ENCODE measurements around the gene MPV17L. TPM values are rescaled to one million over a fixed set of nuclear protein-coding genes. Genes with fewer than 3 reads are reported as not detected.

MPV17L gene
- total and polyA plus RNA-seq, 8 donors = 11.9 to 48.3 (median 27.3) TPM

DNA sequence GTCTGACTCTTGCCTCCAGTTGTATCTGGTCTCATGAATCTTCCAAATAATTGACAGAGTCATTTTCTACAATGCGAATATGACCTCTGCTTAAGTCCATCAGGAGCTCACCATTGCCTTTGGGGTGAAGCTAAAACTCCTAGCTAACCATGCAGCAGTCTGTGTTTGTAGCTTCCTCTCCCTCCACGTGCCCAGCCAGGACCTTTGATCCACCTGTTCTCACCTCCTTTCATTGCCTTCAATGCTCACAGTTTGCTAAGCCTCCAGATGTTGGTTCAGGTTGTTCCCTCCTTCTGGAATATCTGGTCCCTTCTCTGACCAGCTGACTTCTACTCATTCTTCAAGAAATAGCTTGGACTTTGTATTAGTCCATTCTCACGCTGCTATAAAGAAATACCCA, 61.8 kb downstream of the MPV17L start:
- peak overlapping the region in 1 of 4 donors; percentile 24 for H3K27ac ChIP-seq
- no peak overlapping the region for H3K4me3 ChIP-seq
- H3K36me3 ChIP-seq = no peaks in the 10 kb centered on the region
- H3K27me3 ChIP-seq = no peaks in the 10 kb centered on the region
- FAIRE-seq (no peak), ATAC-seq (no peak), DNase-seq (no peak)
- intact Hi-C loops (cut with DNase I) = no loop called here
- no peaks in the 10 kb centered on the region for H3K9me3 ChIP-seq
- TF ChIP-seq, protein P1, sequence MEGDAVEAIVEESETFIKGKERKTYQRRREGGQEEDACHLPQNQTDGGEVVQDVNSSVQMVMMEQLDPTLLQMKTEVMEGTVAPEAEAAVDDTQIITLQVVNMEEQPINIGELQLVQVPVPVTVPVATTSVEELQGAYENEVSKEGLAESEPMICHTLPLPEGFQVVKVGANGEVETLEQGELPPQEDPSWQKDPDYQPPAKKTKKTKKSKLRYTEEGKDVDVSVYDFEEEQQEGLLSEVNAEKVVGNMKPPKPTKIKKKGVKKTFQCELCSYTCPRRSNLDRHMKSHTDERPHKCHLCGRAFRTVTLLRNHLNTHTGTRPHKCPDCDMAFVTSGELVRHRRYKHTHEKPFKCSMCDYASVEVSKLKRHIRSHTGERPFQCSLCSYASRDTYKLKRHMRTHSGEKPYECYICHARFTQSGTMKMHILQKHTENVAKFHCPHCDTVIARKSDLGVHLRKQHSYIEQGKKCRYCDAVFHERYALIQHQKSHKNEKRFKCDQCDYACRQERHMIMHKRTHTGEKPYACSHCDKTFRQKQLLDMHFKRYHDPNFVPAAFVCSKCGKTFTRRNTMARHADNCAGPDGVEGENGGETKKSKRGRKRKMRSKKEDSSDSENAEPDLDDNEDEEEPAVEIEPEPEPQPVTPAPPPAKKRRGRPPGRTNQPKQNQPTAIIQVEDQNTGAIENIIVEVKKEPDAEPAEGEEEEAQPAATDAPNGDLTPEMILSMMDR (IDR thresholded peaks at IDR 0.05) = no peak
- peaks cover 10 to 20% (median 16%) of the 10 kb centered on the region in 3 donors for H3K4me1 ChIP-seq
- WGBS, 2 donors = 69 to 77% methylated on average over 3 of the region's 3 CpGs

DNA sequence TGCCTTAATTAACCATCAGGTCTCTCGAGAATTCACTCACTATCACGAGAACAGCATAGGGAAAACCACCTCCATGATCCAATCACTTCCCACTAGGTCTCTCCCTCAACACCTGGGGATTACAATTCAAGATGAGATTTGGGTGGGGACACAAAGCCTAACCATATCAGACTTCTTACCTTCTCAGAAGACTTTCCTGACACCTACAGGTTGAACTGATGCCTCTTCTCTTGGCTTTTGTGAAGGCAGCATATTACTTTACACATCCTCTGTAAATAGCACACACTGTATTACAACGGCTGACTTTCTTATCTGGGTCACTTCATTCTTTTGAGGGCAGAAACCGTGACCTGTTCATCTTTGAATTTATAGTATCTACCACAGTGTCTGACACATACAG, 62.4 kb downstream of the MPV17L start:
- H3K9me3 ChIP-seq = no peaks in the 10 kb centered on the region
- peaks cover 10 to 25% (median 22%) of the 10 kb centered on the region in 3 donors for H3K4me1 ChIP-seq
- intact Hi-C loops (cut with DNase I) = no loop called here
- ATAC-seq (no peak), DNase-seq (no peak), FAIRE-seq (no peak)
- no peaks in the 10 kb centered on the region for H3K27me3 ChIP-seq
- TF ChIP-seq, protein P1 (IDR thresholded peaks at IDR 0.05) = no peak
- no peaks in the 10 kb centered on the region for H3K36me3 ChIP-seq
- 52 to 59% methylated on average over 4 of the region's 4 CpGs for WGBS, 2 donors
- H3K4me3 ChIP-seq = no peak overlapping the region
- no peak overlapping the region for H3K27ac ChIP-seq

DNA sequence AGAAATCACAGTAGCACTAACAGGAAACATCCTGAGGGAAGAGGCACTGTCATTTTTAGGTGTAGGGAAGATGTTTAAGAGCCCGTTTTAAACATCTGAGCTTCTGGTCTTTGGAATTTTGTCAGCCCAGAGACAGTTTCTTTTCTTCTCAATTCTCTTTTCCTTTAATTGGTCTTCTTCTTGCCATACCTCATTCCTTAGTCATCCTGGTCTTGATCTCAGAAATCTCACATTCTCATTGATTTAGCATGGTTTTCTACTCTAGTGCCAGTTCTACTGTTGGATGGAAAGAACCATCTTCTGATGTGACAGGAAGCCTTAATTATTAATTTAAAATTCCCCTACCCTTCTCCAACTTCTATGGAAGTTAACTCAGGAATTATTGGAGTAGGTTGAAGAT, 64.2 kb downstream of the MPV17L start:
- TF ChIP-seq, protein P1 (IDR thresholded peaks at IDR 0.05) = no peak
- H3K27ac ChIP-seq = no peak overlapping the region
- H3K4me1 ChIP-seq = peaks cover 10 to 26% (median 21%) of the 10 kb centered on the region in 3 donors
- no peaks in the 10 kb centered on the region for H3K36me3 ChIP-seq
- intact Hi-C loops (cut with DNase I) = no loop called here
- DNase-seq = no peak
- H3K27me3 ChIP-seq = no peaks in the 10 kb centered on the region
- WGBS, 2 donors = 93 to 96% methylated on average over 1 of the region's 1 CpG
- ATAC-seq = no peak
- no peak overlapping the region for H3K4me3 ChIP-seq
- no peaks in the 10 kb centered on the region for H3K9me3 ChIP-seq
- no peak for FAIRE-seq

DNA sequence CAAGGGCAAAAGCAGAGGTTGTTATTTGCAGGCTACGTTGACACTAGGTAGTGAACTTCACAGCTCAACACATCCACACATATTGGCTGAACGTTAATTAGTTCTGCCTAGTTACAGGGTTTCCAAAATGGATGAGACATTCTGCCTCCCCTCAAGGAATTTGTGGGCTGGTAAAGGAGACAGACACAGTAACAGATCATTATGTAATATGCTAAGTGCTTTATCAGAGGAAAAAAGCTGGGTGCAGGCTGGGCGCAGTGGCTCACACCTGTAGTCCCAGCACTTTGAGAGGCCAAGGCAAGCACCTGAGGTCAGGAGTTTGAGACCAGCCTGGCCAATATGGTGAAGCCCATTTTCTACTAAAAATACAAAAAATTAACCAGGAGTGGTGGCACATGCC, 65.0 kb downstream of the MPV17L start:
- FAIRE-seq = no peak
- H3K27ac ChIP-seq = no peak overlapping the region
- TF ChIP-seq, protein P1 (IDR thresholded peaks at IDR 0.05) = no peak
- no peak for DNase-seq
- no peaks in the 10 kb centered on the region for H3K9me3 ChIP-seq
- no peak overlapping the region for H3K4me3 ChIP-seq
- peaks cover 10 to 21% (median 14%) of the 10 kb centered on the region in 3 donors for H3K4me1 ChIP-seq
- intact Hi-C loops (cut with DNase I) = no loop called here
- no peak for ATAC-seq
- H3K36me3 ChIP-seq = no peaks in the 10 kb centered on the region
- no peaks in the 10 kb centered on the region for H3K27me3 ChIP-seq
- WGBS, 2 donors = 62 to 66% methylated on average over 3 of the region's 3 CpGs

DNA sequence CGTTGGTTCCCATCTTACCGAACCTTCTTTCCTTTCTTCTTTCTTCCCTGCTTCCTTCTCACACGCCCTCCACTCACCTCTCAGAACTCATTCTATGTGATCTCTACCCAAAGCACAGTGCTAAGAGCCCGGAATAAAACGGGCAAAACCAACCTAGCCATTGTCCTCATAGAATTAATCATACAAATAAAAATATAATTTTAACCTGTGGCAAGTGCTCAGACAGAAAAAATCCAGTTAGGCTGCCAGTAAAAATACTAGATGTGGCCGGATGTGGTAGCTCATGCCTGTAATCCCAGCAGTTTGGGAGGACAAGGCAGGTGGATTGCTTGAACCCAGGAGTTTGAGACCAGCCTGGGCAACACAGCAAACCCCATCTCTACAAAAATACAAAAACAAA, 65.8 kb downstream of the MPV17L start:
- ATAC-seq (no peak), DNase-seq (no peak), FAIRE-seq (no peak)
- Histone ChIP-seq H3K4me3 (no peak overlapping the region), H3K4me1 (peaks cover 6 to 16% (median 10%) of the 10 kb centered on the region in 3 donors), H3K27ac (no peak overlapping the region), H3K36me3 (no peaks in the 10 kb centered on the region), H3K27me3 (no peaks in the 10 kb centered on the region), H3K9me3 (no peaks in the 10 kb centered on the region)
- TF ChIP-seq, protein P1 (IDR thresholded peaks at IDR 0.05) = no peak
- WGBS, 2 donors = 84 to 88% methylated on average over 6 of the region's 6 CpGs
- intact Hi-C loops (cut with DNase I) = no loop called here

Other genes with a start within 250 kb of the MPV17L start
- 10 to 100 TPM in 1 of 6 donors, 1 to 10 TPM in 5; 5.0 to 11.8 (median 6.1) TPM for gene NPIPA5, start 17.5 kb upstream of the MPV17L start, total RNA-seq
- 10 to 100 TPM; 30.4 to 57.9 TPM for gene NPIPA5, start 17.5 kb upstream of the MPV17L start, polyA plus RNA-seq
- gene BMERB1, start 38.8 kb downstream of the MPV17L start, total RNA-seq = 10 to 100 TPM; 16.0 to 21.7 (median 17.5) TPM
- 10 to 100 TPM; 10.3 to 20.9 TPM for gene BMERB1, start 38.8 kb downstream of the MPV17L start, polyA plus RNA-seq
- gene MARF1, start 247.4 kb downstream of the MPV17L start, total RNA-seq = 10 to 100 TPM; 31.7 to 65.3 (median 45.4) TPM
- 10 to 100 TPM; 17.3 to 20.6 TPM for gene MARF1, start 247.4 kb downstream of the MPV17L start, polyA plus RNA-seq

All from pancreas (tissue), 10 donors.